ENCODE results near the gene TMPRSS2. TPM values are rescaled to one million over a fixed set of nuclear protein-coding genes. Genes with fewer than 3 reads are reported as not detected.

TMPRSS2 gene
- total RNA-seq, 1 experiment from 2014 or later: not detected

DNA sequence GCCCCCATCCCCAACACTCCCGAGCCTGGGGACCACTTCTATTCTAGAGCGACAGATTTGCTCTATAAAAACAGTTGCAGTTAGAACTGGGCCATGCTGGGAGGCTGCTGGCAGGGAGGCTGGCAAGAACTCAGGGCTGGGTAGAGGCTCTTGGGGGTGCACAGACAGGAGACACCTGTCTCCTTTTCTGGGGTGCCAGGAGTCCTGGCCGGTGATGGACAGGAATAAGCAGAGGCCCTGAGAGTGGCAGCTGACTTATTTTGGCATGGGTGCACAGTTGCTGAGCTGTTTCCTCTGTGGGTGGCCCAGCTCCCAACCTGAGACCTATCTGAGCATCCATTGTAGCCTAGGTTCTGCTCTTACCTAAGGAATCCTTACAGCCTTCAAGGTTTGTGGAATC, 39.2 kb upstream of the TMPRSS2 start:
- TF ChIP-seq, protein P1, sequence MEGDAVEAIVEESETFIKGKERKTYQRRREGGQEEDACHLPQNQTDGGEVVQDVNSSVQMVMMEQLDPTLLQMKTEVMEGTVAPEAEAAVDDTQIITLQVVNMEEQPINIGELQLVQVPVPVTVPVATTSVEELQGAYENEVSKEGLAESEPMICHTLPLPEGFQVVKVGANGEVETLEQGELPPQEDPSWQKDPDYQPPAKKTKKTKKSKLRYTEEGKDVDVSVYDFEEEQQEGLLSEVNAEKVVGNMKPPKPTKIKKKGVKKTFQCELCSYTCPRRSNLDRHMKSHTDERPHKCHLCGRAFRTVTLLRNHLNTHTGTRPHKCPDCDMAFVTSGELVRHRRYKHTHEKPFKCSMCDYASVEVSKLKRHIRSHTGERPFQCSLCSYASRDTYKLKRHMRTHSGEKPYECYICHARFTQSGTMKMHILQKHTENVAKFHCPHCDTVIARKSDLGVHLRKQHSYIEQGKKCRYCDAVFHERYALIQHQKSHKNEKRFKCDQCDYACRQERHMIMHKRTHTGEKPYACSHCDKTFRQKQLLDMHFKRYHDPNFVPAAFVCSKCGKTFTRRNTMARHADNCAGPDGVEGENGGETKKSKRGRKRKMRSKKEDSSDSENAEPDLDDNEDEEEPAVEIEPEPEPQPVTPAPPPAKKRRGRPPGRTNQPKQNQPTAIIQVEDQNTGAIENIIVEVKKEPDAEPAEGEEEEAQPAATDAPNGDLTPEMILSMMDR (IDR thresholded peaks at IDR 0.05; ENCODE audit: unreplicated experiment): no peak
- Mint-ChIP-seq H3K27ac (ENCODE audit: low read depth, unreplicated experiment) (no peak overlapping the region), H3K9me3 (ENCODE audit: unreplicated experiment) (no peaks in the 10 kb centered on the region), H3K27me3 (ENCODE audit: insufficient read depth, unreplicated experiment) (peaks cover 46% of the 10 kb centered on the region), H3K36me3 (ENCODE audit: insufficient read depth, unreplicated experiment) (no peaks in the 10 kb centered on the region), H3K4me1 (ENCODE audit: insufficient read depth, unreplicated experiment) (peaks cover 9% of the 10 kb centered on the region), H3K4me3 (ENCODE audit: unreplicated experiment) (no peak overlapping the region)
- intact Hi-C loops (cut with micrococcal nuclease): no loop called here
- no TSS peak for BruUV-seq (replicated peaks)
- ChIA-PET CTCF (no interaction called here), POLR2A (interaction anchor here (0.7 kb wide), 1 partner anchor 220 kb away, joined by 5 read pairs; no protein-coding TSS in a partner anchor)
- no peak for DNase-seq (ENCODE audit: unreplicated experiment)

DNA sequence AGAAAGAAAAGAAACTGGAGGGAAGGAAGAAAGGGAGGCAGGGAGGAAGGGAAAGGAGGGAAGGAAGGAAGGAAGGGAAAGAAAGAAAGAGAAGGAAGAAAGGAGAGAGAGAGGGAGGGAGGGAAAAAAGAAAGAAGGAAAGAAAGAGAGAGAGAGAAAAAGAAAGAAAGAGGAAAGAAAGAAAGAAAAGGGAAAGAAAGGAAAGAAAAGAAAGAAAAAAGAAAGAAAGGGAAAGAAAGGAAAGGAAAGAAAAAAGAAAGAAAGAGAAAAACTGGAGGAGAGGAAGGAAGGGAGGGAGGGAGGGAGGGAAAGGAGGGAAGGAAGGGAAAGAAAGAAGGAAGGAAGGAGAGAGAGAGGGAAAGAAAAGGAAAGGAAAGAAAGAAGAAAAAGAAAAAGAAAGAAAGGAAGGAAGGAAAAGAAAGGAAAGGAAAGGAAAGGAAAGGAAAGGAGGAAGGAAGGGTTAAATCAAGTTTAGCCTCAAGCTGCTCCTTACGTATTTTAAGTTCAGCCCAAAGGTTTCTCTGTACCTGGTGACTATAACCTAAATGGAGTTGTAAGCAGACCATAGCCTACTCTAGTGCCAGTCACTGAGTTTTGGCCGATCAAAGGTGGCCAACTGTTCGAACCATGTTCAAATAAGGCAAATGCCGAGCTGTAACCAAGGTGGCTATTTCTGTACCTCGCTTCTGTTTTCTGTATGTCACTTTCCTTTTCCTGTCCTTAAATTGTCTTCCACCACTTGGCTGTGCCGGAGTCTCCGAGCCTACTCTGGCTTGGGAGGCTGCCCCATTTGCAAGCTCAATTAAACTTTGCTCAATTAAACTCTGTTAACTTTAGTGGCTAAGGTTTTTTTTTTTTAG, 37.8 kb upstream of the TMPRSS2 start:
- intact Hi-C loops (cut with micrococcal nuclease): no loop called here
- H3K27ac Mint-ChIP-seq (ENCODE audit: low read depth, unreplicated experiment): no peak overlapping the region
- no peak overlapping the region for H3K4me3 Mint-ChIP-seq (ENCODE audit: unreplicated experiment)
- no peaks in the 10 kb centered on the region for H3K9me3 Mint-ChIP-seq (ENCODE audit: unreplicated experiment)
- H3K4me1 Mint-ChIP-seq (ENCODE audit: insufficient read depth, unreplicated experiment): peaks cover 9% of the 10 kb centered on the region
- peaks cover 46% of the 10 kb centered on the region for H3K27me3 Mint-ChIP-seq (ENCODE audit: insufficient read depth, unreplicated experiment)
- ChIA-PET CTCF (interaction anchor here (0.6 kb wide), 1 partner anchor 51 kb away, joined by 3 read pairs; no protein-coding TSS in a partner anchor), POLR2A (no interaction called here)
- H3K36me3 Mint-ChIP-seq (ENCODE audit: insufficient read depth, unreplicated experiment): no peaks in the 10 kb centered on the region
- TF ChIP-seq, protein P1 (IDR thresholded peaks at IDR 0.05; ENCODE audit: unreplicated experiment): no peak
- no TSS peak for BruUV-seq (replicated peaks)
- DNase-seq (ENCODE audit: unreplicated experiment): no peak

DNA sequence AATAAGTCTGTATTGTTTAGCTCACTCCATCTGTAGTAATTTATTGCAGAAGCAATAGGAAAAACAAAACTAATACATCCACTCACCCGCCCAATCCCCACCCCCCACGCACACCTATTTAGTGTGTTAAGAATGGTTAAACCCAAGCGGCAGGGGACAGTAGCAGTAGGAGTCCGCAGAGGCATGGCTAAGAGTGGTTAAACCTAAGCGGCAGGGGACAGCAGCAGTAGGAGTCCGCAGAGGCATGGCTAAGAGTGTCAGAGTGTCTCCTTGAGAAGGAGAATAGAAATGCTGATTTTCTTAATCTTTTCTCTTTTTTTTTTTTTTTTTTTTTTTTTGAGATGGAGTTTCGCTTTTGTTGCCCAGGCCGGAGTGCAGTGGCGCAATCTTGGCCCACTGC, 34.8 kb upstream of the TMPRSS2 start:
- BruUV-seq (replicated peaks): no TSS peak
- H3K27ac Mint-ChIP-seq (ENCODE audit: low read depth, unreplicated experiment): no peak overlapping the region

DNA sequence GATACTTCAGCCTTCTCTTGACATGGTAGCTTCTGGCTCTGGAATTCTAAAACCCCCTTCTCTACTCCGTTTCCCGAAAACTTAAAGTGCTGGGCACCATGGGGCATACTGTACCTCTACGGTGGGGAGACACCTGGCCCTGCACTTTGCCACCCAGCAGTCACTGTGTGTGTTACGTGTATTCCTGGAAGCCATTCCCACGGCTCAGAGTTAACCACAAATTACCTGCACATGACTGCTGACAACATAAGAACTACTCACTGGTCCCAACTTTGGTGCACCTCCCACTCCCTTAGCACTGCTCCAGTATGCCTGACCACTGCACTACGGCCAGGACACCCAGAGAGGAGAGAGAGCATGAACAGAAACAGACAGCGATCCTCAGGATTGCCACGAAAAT, 29.4 kb upstream of the TMPRSS2 start:
- intact Hi-C loops (cut with micrococcal nuclease): no loop called here
- peaks cover 39% of the 10 kb centered on the region for H3K27me3 Mint-ChIP-seq (ENCODE audit: insufficient read depth, unreplicated experiment)
- H3K4me1 Mint-ChIP-seq (ENCODE audit: insufficient read depth, unreplicated experiment): no peaks in the 10 kb centered on the region
- DNase-seq (ENCODE audit: unreplicated experiment): no peak
- POLR2A ChIA-PET: no interaction called here
- H3K9me3 Mint-ChIP-seq (ENCODE audit: unreplicated experiment): no peaks in the 10 kb centered on the region
- TF ChIP-seq, protein P1 (IDR thresholded peaks at IDR 0.05; ENCODE audit: unreplicated experiment): no peak
- H3K36me3 Mint-ChIP-seq (ENCODE audit: insufficient read depth, unreplicated experiment): no peaks in the 10 kb centered on the region
- no peak overlapping the region for H3K4me3 Mint-ChIP-seq (ENCODE audit: unreplicated experiment)
- CTCF ChIA-PET: interaction anchor here (0.6 kb wide), 1 partner anchor 73 kb away, joined by 4 read pairs; no protein-coding TSS in a partner anchor
- no peak overlapping the region for H3K27ac Mint-ChIP-seq (ENCODE audit: low read depth, unreplicated experiment)
- BruUV-seq (replicated peaks): no TSS peak

More for the DNA sequence above, 34.8 kb upstream of the TMPRSS2 start:
- Mint-ChIP-seq H3K4me3 (ENCODE audit: unreplicated experiment) (no peak overlapping the region), H3K36me3 (ENCODE audit: insufficient read depth, unreplicated experiment) (no peaks in the 10 kb centered on the region), H3K27me3 (ENCODE audit: insufficient read depth, unreplicated experiment) (peaks cover 58% of the 10 kb centered on the region), H3K4me1 (ENCODE audit: insufficient read depth, unreplicated experiment) (peaks cover 9% of the 10 kb centered on the region), H3K9me3 (ENCODE audit: unreplicated experiment) (no peaks in the 10 kb centered on the region)
- intact Hi-C loops (cut with micrococcal nuclease): no loop called here
- TF ChIP-seq, protein P1 (IDR thresholded peaks at IDR 0.05; ENCODE audit: unreplicated experiment): no peak
- CTCF ChIA-PET: no interaction called here
- DNase-seq (ENCODE audit: unreplicated experiment): no peak
- POLR2A ChIA-PET: no interaction called here

Data from MCF 10A (cell line).